Smooth muscle cell (in vitro differentiated cells): ENCODE data around the gene DNAJA3. TPM values are rescaled to one million over a fixed set of nuclear protein-coding genes. Genes with fewer than 3 reads are reported as not detected.

Experiments used
- DNase-seq: peaks from one replicate; lab custom pipeline; 2025; ENCODE audit not compliant: unreplicated experiment; lab: John Stamatoyannopoulos, UW
- H2AFZ ChIP-seq: fragments of 200-600 bp; sonication (generic); 2 replicates; pipeline ENCODE4 v1.6.0; 2016; ENCODE audit warnings: antibody characterized with exemption, low read depth, mild to moderate bottlenecking
- H3F3A ChIP-seq: fragments of 200-600 bp; sonication (generic); 2 replicates; pipeline ENCODE4 v1.6.0; 2017; ENCODE audit warnings: antibody characterized with exemption, low read depth
- H3K27ac ChIP-seq: fragments of 200-600 bp; sonication (generic); 2 replicates; pipeline ENCODE4 v1.5.1; 2016; ENCODE audit warnings: low read depth, mild to moderate bottlenecking
- H3K27me3 ChIP-seq: fragments of 200-600 bp; sonication (generic); 2 replicates; pipeline ENCODE4 v1.6.1; 2016; ENCODE audit warnings: low read depth, mild to moderate bottlenecking
- H3K36me3 ChIP-seq: fragments of 200-600 bp; sonication (generic); 2 replicates; pipeline ENCODE4 v1.5.1; 2016; ENCODE audit warnings: low read depth
- H3K4me1 ChIP-seq: fragments of 200-600 bp; sonication (generic); 2 replicates; pipeline ENCODE4 v1.5.1; 2016; ENCODE audit warnings: low read depth
- H3K4me2 ChIP-seq: fragments of 200-600 bp; sonication (generic); 2 replicates; pipeline ENCODE4 v1.6.0; 2016; ENCODE audit warnings: mild to moderate bottlenecking
- H3K4me3 ChIP-seq: fragments of 200-600 bp; sonication (generic); 2 replicates; pipeline ENCODE4 v1.5.1; 2016; ENCODE audit warnings: mild to moderate bottlenecking
- H3K79me2 ChIP-seq: fragments of 200-600 bp; sonication (generic); 2 replicates; pipeline ENCODE4 v1.6.0; 2016; ENCODE audit warnings: low read depth, mild to moderate bottlenecking
- H3K9ac ChIP-seq: fragments of 200-600 bp; sonication (generic); 2 replicates; pipeline ENCODE4 v1.6.0; 2016; ENCODE audit warnings: low read depth
- H3K9me3 ChIP-seq: fragments of 200-600 bp; sonication (generic); replicated peaks from 2 replicates; pipeline ENCODE4 v1.5.1; 2016; ENCODE audit warnings: low read depth
- H4K20me1 ChIP-seq: fragments of 200-600 bp; sonication (generic); 2 replicates; pipeline ENCODE4 v1.6.0; 2016; ENCODE audit warnings: low read depth
- CTCF ChIP-seq: fragments of 200-600 bp; sonication (generic); IDR thresholded peaks from 2 replicates; pipeline ENCODE4 v1.5.1; 2017; ENCODE audit warnings: borderline replicate concordance, mild to moderate bottlenecking, antibody characterized with exemption; ENCODE audit not compliant: insufficient read depth, poor library complexity, severe bottlenecking
- whole genome bisulfite sequencing: methylation state at CpG from one replicate; pipeline ENCODE4 v1.1.7; 2016; ENCODE audit warnings: low lambda C conversion rate; 5-methylcytosine and 5-hydroxymethylcytosine counted together
- polyA plus RNA-seq: library from polyadenylated mRNA; unstranded; fragments of >200 nt; fragmentation: Nextera tagmentation; extraction: Ambion mirVana; gene quantifications from 2 replicates; pipeline ENCODE4 v1.2.1, GENCODE V29; 2016
- total RNA-seq: library from RNA; depleted of rRNA; stranded (reverse); fragments of >200 nt; gene quantifications from 2 replicates; pipeline ENCODE4 v1.2.3, GENCODE V29; 2014

The DNAJA3 gene
- total and polyA plus RNA-seq, 2 experiments from 2014 or later = 42.6 to 42.7 TPM

- Histone ChIP-seq H3K27ac (no peak overlapping the region), H3K9ac (no peak overlapping the region), H4K20me1 (peaks cover 16% of the 10 kb centered on the region), H3K4me3 (no peak overlapping the region), H3K4me2 (no peak overlapping the region), H2AFZ (no peak overlapping the region), H3K9me3 (no peaks in the 10 kb centered on the region), H3F3A (peaks cover 4% of the 10 kb centered on the region), H3K79me2 (peaks cover 10% of the 10 kb centered on the region), H3K27me3 (no peaks in the 10 kb centered on the region), H3K4me1 (no peaks in the 10 kb centered on the region), H3K36me3 (no peaks in the 10 kb centered on the region)
- DNase-seq = no peak
- no peak for TF ChIP-seq CTCF
- WGBS = 93% methylated on average over 8 of the region's 8 CpGs
Measured at GRCh38 chr16:4412159-4412558, 13.5 kb upstream of the DNAJA3 start.

DNA sequence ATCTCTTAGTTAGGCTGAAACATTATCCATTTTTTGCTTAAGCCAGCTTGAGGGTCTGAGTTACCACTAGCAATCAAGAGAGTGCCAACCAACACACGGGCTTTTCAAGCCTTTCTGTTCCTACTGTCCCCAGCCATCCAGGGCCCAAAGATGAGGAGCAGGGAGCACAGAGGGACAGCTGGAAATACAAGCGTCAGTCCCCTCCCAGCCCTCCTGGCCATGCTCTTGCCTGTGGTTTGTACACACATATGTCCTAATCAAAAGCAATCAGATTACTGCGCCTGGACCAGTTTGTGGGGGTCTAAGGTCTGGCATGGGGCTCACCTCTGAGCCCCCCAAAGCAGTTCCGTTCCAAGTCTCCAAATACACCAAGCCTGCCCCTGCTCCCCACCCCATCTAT, 12.8 kb upstream of the DNAJA3 start:
- peaks cover 4% of the 10 kb centered on the region for H3F3A ChIP-seq
- H3K4me2 ChIP-seq = no peak overlapping the region
- WGBS = 95% methylated on average over 4 of the region's 4 CpGs
- no peaks in the 10 kb centered on the region for H3K27me3 ChIP-seq
- no peak overlapping the region for H2AFZ ChIP-seq
- DNase-seq = no peak
- no peak overlapping the region for H3K27ac ChIP-seq
- no peaks in the 10 kb centered on the region for H3K4me1 ChIP-seq
- H3K79me2 ChIP-seq = peaks cover 10% of the 10 kb centered on the region
- peaks cover 16% of the 10 kb centered on the region for H4K20me1 ChIP-seq
- TF ChIP-seq CTCF = no peak
- no peak overlapping the region for H3K4me3 ChIP-seq
- no peaks in the 10 kb centered on the region for H3K36me3 ChIP-seq
- no peaks in the 10 kb centered on the region for H3K9me3 ChIP-seq
- no peak overlapping the region for H3K9ac ChIP-seq

DNA sequence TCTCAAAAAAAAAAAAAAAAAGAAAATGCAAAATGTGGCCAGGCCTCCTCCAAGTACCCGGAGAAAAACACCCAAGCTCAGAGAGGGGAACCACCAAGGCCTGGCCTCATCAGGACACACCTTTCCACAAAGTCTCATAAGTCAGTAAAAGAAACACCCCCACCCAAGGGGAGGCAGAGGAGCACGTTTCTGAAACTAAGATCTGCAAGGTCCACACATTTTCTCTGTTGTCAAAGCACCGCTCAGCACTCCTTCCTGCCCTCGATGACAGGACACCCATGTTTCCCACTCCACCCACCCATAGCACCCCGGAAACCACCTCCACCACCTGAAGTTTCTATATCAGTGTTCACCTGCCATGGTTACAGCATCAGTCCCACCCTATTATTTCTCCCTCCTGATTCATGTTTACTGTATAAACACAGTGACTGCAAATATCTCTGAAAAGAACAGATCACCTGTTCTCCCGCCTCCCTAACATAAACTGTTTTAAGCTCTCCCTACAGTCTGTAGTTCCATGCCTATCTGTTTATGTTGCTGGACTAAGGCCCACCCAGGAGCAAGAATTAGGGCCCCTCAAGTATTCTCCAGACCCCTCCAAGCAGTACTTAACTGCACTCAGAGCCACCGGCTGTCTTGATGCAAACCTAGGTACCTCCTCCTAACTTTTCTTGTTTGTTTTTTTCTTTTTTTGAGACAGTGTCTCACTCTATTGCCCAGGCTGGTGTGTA, 11.3 kb upstream of the DNAJA3 start:
- Histone ChIP-seq H3K4me1 (no peaks in the 10 kb centered on the region), H2AFZ (no peak overlapping the region), H3K4me3 (no peak overlapping the region), H3K4me2 (no peak overlapping the region), H3K9me3 (no peaks in the 10 kb centered on the region), H3K9ac (no peak overlapping the region), H3K27me3 (no peaks in the 10 kb centered on the region), H3K27ac (no peak overlapping the region), H4K20me1 (peaks cover 16% of the 10 kb centered on the region), H3K79me2 (peaks cover 10% of the 10 kb centered on the region), H3F3A (peaks cover 4% of the 10 kb centered on the region), H3K36me3 (no peaks in the 10 kb centered on the region)
- no peak for TF ChIP-seq CTCF
- WGBS = 95% methylated on average over 7 of the region's 7 CpGs
- DNase-seq = no peak

GRCh38 chr16:4415538-4416199, 10.0 kb upstream of the DNAJA3 start:
- Histone ChIP-seq H3K9me3 (no peaks in the 10 kb centered on the region), H3K36me3 (no peaks in the 10 kb centered on the region), H4K20me1 (peaks cover 16% of the 10 kb centered on the region), H3K4me1 (no peaks in the 10 kb centered on the region), H2AFZ (peak overlapping the region; percentile 86), H3K27me3 (no peaks in the 10 kb centered on the region), H3K27ac (no peak overlapping the region), H3K79me2 (peaks cover 10% of the 10 kb centered on the region), H3K4me2 (peak overlapping the region; percentile 96), H3K4me3 (peak overlapping the region; percentile 72), H3F3A (peaks cover 4% of the 10 kb centered on the region), H3K9ac (peak overlapping the region; percentile 77)
- no peak for DNase-seq
- no peak for TF ChIP-seq CTCF
- 9% methylated on average over 33 of the region's 44 CpGs for WGBS
